EL (cell line): ENCODE data around the gene LONP2.
"Not testable (repeated sequence)": the region's sequence is repeated elsewhere in the genome, so short reads cannot be mapped to it uniquely, and the experiment has no call there.

Source experiments
- DNase-seq: peaks from one replicate; pipeline ENCODE4 v3.0.0-alpha.2; 2016

LONP2 gene

GRCh38 chr16:48372744-48373143 lies 128.6 kb downstream of the LONP2 start:
- no peak for DNase-seq

GRCh38 chr16:48373258-48374029 lies 129.3 kb downstream of the LONP2 start:
- no peak for DNase-seq

DNA sequence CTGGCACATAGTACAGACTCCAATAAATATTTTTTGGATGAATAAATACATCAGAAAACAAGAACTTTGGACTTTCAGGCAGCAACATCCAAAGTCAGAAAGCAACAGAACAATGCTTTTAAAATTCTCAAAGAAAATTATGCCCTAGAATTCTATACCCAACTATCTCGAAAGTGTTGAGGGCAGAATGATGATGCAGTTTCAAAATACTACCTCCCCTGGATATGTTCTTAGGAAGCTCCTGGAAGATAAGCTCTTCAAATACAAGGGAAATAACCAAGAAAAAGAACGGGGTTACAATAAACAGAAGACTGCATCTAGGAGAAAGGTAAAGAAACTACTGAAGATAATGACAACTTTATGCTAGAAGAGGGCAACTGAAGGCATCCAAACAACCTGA lies 130.2 kb downstream of the LONP2 start:
- no peak for DNase-seq

- DNase-seq, result not testable (repeated sequence)
Measured at GRCh38 chr16:48377301-48377700, 133.2 kb downstream of the LONP2 start.

DNA sequence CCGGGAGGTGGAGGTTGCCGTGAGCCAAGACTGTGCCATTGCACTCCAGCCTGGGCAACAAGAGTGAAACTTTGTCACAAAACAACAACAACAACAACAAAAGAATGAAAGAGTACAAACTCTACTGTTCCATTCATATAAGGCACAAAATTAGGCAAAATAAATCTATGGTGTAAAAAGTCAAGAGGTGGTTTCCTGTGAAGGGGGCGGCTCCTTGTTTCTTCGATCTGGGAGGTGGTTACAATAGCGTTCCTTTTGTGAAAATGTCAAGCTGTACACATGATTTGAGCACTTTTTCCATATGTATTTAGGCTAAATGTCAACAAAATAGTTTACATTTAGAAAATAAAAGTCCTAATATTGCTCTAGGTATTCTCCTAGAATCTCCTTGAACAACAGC lies 134.2 kb downstream of the LONP2 start:
- no peak for DNase-seq

GRCh38 chr16:48378836-48379235 lies 134.7 kb downstream of the LONP2 start:
- DNase-seq, result no peak

- peak; percentile 56 for DNase-seq
Measured at GRCh38 chr16:48381201-48381600, 137.1 kb downstream of the LONP2 start.

DNA sequence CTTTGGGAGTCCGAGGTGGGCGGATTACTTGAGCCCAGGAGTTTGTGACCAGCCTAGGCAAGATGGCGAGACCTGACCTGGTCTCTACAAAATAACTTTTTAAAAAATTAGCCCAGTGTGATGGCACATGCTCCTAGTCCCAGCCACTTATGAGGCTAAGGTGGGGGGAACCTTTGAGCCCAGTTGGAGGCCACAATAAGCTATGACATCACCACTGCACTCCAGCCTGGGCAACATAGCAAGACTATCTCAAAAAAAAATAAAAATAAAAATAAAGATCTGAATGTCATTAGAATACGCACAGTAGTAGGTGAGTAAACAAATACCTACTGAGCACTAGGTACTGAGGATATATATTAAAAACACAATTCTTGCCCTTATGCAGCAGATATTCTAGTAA lies 138.0 kb downstream of the LONP2 start:
- no peak for DNase-seq

- DNase-seq, result no peak
Measured at GRCh38 chr16:48383009-48383876, 139.1 kb downstream of the LONP2 start.

GRCh38 chr16:48383877-48384519 lies 139.9 kb downstream of the LONP2 start:
- DNase-seq, result peak; percentile 27

GRCh38 chr16:48384520-48385252 lies 140.6 kb downstream of the LONP2 start:
- peak; percentile 53 for DNase-seq

- peak; percentile 81 for DNase-seq
Measured at GRCh38 chr16:48385253-48386150, 141.4 kb downstream of the LONP2 start, which contains the start of gene SIAH1. Gene SIAH1 (minus strand): TSS chr16:48385413. CDS start chr16:48362428, 22,985 bp downstream.

DNA sequence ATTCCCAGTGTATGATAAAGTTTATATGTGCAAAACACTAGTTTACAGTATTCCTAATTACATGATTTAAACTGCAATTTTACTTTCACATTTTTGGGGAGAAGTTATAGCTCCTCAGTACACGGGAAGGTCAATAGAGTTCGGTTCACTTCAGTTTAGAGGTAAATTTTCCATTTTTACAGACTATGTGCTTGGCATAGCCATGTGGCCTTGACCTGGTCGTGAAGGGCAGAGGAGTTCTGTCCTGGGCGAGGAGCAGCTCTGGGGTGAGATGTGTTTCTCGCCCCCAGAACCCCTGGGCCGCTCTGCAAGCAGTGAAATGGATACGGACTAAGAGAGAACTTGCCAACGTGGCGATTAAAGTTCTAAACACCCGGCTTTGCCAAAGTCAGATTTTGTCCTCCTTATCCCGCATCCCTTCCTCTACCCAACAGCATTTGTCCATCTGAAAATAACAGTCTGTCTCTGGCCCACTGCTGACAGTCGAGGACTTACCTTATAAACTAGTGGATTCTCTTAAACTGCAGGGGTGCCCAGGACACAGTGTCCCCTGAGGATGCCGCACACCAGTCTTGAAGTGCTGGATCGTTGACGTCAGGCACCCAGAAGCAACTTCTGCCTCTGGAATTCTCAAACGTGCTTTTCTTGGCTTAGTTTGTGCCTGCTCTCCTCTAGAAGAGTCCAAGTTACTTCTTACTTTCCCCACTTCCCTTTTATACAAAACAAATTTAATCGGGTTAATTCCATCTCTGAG lies 142.6 kb downstream of the LONP2 start:
- DNase-seq, result no peak

- DNase-seq, result no peak
Measured at GRCh38 chr16:48392407-48392806, 148.3 kb downstream of the LONP2 start.

DNA sequence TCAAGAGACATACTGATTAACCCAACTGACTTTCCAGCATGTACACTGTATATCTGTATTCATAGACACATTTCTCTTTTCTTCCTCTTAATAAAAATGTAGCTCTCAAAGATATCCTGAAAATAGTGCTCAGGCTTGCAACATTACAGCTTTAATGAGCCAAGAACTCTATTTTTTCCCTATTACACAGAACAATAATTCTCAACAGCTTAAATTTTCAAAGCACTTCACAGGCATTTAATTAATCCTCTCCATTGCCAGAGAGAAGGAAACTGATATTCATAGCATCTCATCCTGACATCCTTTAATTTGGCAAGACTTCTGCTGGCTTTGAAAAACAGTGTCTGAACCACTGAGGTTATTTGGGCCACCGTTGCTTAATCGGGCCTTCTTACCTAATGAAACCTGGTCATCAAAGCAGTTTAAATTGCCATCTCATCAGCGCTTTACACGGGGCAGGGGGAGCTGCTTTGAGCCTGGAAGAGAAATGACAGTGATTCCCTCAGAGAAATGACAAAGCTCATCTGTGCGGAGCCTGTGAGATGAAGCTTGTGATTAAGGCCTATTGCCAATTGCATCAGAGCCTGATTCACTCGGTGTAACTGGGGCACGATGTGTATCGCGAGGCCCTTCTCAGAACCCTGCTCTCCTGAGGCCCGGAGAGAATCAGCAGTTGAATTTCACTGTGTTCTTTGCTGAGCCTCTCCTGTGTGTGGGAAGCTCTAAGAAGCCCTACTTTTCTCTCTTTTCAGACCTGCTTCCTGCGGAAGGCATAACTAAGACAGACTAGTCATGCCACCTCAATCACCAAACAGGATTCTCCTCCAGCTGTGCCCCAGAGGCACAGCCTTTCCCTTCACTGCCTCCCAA lies 149.6 kb downstream of the LONP2 start:
- DNase-seq, result peak; percentile 16

GRCh38 chr16:48394355-48394703 lies 150.2 kb downstream of the LONP2 start:
- no peak for DNase-seq

GRCh38 chr16:48395375-48395774 lies 151.3 kb downstream of the LONP2 start:
- DNase-seq, result no peak

GRCh38 chr16:48402547-48402946 lies 158.4 kb downstream of the LONP2 start:
- not testable (repeated sequence) for DNase-seq

DNA sequence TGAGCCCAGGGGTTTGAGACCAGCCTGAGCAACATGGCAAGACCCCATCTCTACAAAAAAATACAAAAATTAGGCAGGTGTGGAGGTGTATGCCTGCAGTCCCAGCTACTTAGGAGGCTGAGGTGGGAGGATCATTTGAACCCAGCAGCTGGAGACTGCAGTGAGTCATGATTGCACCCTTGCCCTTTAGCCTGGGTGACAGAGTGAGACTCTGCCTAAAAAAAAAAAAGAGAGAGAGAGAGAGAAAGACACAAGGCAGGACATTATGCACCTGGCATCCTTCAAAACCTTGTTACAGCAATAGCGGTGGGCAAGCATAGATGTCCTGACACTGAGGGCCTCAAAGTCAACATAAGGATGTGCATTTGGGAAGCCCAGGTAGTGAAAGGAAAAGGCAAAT lies 161.1 kb downstream of the LONP2 start:
- no peak for DNase-seq

- no peak for DNase-seq
Measured at GRCh38 chr16:48405907-48406306, 161.8 kb downstream of the LONP2 start.
